ENCODE data around the gene XPC. TPM values are rescaled to one million over a fixed set of nuclear protein-coding genes. Genes with fewer than 3 reads are reported as not detected.

The XPC gene
- total and polyA plus RNA-seq, 4 donors: 12.7 to 26.7 (median 14.2) TPM

- Histone ChIP-seq H3K36me3 (ENCODE audit: control insufficient read depth in 4 of 4, insufficient read depth in 3 of 4, low read depth in 1 of 4, low read length in 3 of 4) (peaks cover 4 to 17% (median 7%) of the 10 kb centered on the region in 4 donors), H3K27me3 (ENCODE audit: control insufficient read depth in 4 of 4, insufficient read depth in 4 of 4, low read length in 3 of 4) (no peaks in the 10 kb centered on the region), H3K4me3 (ENCODE audit: low read depth in 1 of 3, low read length in 3 of 3) (no peak overlapping the region), H3K9ac (ENCODE audit: low read depth in 1 of 2, low read length in 2 of 2) (no peak overlapping the region), H3K27ac (ENCODE audit: low read depth in 1 of 2, low read length in 2 of 2) (no peak overlapping the region), H3K9me3 (ENCODE audit: control insufficient read depth in 4 of 4, low read length in 3 of 4) (no peaks in the 10 kb centered on the region), H3K4me1 (ENCODE audit: control insufficient read depth in 4 of 4, insufficient read depth in 4 of 4, low read length in 3 of 4) (peaks cover 6 to 37% (median 35%) of the 10 kb centered on the region in 4 donors)
- WGBS: 88% methylated on average over 4 of the region's 4 CpGs
- TF ChIP-seq ATF3 (IDR thresholded peaks at IDR 0.05) (no peak), JUND (IDR thresholded peaks at IDR 0.05) (no peak)
- no peak for DNase-seq (ENCODE audit: low spot score)
Measured at GRCh38 chr3:14199641-14200040, 21.2 kb upstream of the XPC start.

GRCh38 chr3:14194865-14195264 is 16.5 kb upstream of the XPC start:
- no peaks in the 10 kb centered on the region for H3K4me1 ChIP-seq (ENCODE audit: control insufficient read depth in 4 of 4, insufficient read depth in 4 of 4, low read length in 3 of 4)
- no peak overlapping the region for H3K4me3 ChIP-seq (ENCODE audit: low read depth in 1 of 3, low read length in 3 of 3)
- peaks cover 4 to 17% (median 7%) of the 10 kb centered on the region in 4 donors for H3K36me3 ChIP-seq (ENCODE audit: control insufficient read depth in 4 of 4, insufficient read depth in 3 of 4, low read depth in 1 of 4, low read length in 3 of 4)
- no peaks in the 10 kb centered on the region for H3K9me3 ChIP-seq (ENCODE audit: control insufficient read depth in 4 of 4, low read length in 3 of 4)
- no peak for DNase-seq (ENCODE audit: low spot score)
- H3K27ac ChIP-seq (ENCODE audit: low read depth in 1 of 2, low read length in 2 of 2): no peak overlapping the region
- no peak overlapping the region for H3K9ac ChIP-seq (ENCODE audit: low read depth in 1 of 2, low read length in 2 of 2)
- TF ChIP-seq HNF4A (conservative IDR thresholded peaks at IDR 0.05): no peak
- no peak for TF ChIP-seq NR2F2 (IDR thresholded peaks at IDR 0.05)
- no peak for TF ChIP-seq GABPA (IDR thresholded peaks at IDR 0.05 in 1 of 2, conservative IDR thresholded peaks at IDR 0.05 in 1 of 2)
- TF ChIP-seq MAX (IDR thresholded peaks at IDR 0.05): no peak
- TF ChIP-seq RAD21 (IDR thresholded peaks at IDR 0.05): no peak
- no peaks in the 10 kb centered on the region for H3K27me3 ChIP-seq (ENCODE audit: control insufficient read depth in 4 of 4, insufficient read depth in 4 of 4, low read length in 3 of 4)
- WGBS: 96% methylated on average over 4 of the region's 4 CpGs

GRCh38 chr3:14188041-14188754 is 9.8 kb upstream of the XPC start:
- H3K4me3 ChIP-seq (ENCODE audit: low read depth in 1 of 3, low read length in 3 of 3): no peak overlapping the region
- H3K36me3 ChIP-seq (ENCODE audit: control insufficient read depth in 4 of 4, insufficient read depth in 3 of 4, low read depth in 1 of 4, low read length in 3 of 4): peaks cover 3 to 26% (median 15%) of the 10 kb centered on the region in 4 donors
- H3K27me3 ChIP-seq (ENCODE audit: control insufficient read depth in 4 of 4, insufficient read depth in 4 of 4, low read length in 3 of 4): no peaks in the 10 kb centered on the region
- no peak overlapping the region for H3K27ac ChIP-seq (ENCODE audit: low read depth in 1 of 2, low read length in 2 of 2)
- no peak for DNase-seq (ENCODE audit: low spot score)
- H3K4me1 ChIP-seq (ENCODE audit: control insufficient read depth in 4 of 4, insufficient read depth in 4 of 4, low read length in 3 of 4): peaks cover 0 to 2% (median under 1%) of the 10 kb centered on the region in 4 donors
- WGBS: 80% methylated on average over 4 of the region's 4 CpGs
- H3K9ac ChIP-seq (ENCODE audit: low read depth in 1 of 2, low read length in 2 of 2): no peak overlapping the region
- no peaks in the 10 kb centered on the region for H3K9me3 ChIP-seq (ENCODE audit: control insufficient read depth in 4 of 4, low read length in 3 of 4)
- TF ChIP-seq FOXA1 (IDR thresholded peaks at IDR 0.05) (no peak), RXRA (IDR thresholded peaks at IDR 0.05) (no peak), EGR1 (IDR thresholded peaks at IDR 0.05; ENCODE audit: low read depth in 2 of 2) (no peak), HNF4G (IDR thresholded peaks at IDR 0.05) (no peak), NR2F2 (IDR thresholded peaks at IDR 0.05) (no peak), CTCF (IDR thresholded peaks at IDR 0.05; ENCODE audit: low read depth, low read length, missing input control) (no peak), TAF1 (conservative IDR thresholded peaks at IDR 0.05) (no peak), RAD21 (IDR thresholded peaks at IDR 0.05) (no peak)
